Ramos (cell line): ENCODE measurements around the gene LHFPL3.
"Not testable (repeated sequence)": the region's sequence is repeated elsewhere in the genome, so short reads cannot be mapped to it uniquely, and the experiment has no call there.

Experiments
- in situ Hi-C: fragments of 300-500 bp; cut with MboI; formaldehyde crosslinking; loops from one replicate; pipeline ENCODE4 v1.14.3; 2022; ENCODE audit warnings: low sequenced_read_pairs; ENCODE audit not compliant: unreplicated experiment

The LHFPL3 gene

DNA sequence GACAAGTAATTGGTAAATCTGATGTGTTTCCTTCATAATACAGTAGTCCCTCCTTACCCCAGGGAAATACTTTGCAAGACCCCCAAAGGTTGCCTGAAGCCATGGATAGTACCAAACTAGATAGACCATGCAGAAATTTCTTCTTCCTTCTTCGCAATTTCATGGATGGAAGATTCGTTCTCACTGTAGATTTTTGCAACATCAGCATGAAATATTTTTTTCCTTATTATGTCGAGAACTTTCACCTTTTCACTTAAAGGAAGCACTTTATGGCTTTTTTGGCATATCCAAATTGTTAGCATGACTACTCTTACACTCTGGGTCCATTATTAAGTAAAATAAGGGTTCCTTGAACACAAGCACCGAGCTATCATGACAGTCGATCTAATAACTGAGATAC, 333.2 kb downstream of the LHFPL3 start:
- in situ Hi-C loops, result no loop called here

DNA sequence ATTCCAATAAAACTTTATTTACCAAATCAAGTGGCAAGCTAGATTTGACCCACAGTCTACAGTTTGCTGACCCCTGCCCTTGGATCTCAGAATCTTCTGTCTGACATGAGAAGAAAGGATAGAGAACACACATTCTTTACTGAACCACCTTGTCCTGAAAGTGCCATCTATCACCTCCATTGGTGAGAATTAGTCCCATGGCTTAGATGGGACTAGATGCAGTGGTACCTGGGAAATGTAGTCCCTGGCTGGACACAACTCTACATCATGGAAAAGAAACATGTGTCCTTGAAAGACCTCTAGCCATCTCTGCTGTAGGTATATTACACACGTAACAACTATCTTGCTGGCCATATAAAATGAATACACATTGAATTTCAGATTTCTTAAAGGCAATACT, 336.2 kb downstream of the LHFPL3 start:
- in situ Hi-C loops, result no loop called here

DNA sequence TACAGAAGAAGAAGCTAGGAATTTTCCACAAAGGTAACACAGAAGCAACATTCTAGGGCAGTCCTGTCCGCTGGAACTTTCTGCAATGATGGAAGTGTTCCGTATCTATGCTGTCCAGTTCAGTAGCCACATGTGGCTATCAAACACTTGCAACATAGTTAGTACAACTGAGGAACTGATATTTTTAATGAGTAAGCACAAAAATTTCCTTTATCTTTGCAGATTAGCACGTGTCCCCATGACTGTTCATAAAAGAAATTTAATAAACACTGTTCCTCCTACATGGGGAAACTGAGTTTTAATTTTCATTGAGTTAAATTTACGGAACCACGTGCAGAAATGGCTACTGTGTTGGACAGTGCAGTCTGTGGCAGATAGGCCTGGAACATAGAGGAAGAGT, 349.2 kb downstream of the LHFPL3 start:
- in situ Hi-C loops, result no loop called here

- in situ Hi-C loops, result no loop called here
These were observed 350.7 kb downstream of the LHFPL3 start for GRCh38 chr7:104679085-104679484.

DNA sequence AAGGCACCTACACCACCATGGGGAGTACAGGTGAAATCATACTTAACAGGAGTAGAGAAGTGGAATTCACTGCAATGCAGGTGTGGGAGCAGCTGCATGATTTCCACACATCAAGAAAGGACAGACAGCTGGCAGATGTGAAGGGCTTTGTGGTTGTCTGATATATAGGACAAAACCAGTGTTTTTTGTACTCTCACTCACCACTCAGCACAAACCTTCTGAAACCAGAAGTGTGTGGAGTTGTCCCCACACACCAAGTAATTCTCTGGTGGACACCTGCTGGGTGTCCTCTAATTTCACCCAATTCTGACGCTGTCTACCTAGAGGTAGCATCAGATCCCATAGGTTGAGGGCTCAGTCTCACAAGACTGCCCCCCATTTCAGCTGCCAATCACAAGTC, 357.9 kb downstream of the LHFPL3 start:
- in situ Hi-C loops, result no loop called here

GRCh38 chr7:104694710-104695109, 366.3 kb downstream of the LHFPL3 start:
- in situ Hi-C loops, result no loop called here

- in situ Hi-C loops, result no loop called here
These were observed 367.2 kb downstream of the LHFPL3 start for GRCh38 chr7:104695563-104695962.

GRCh38 chr7:104700336-104700735, 371.9 kb downstream of the LHFPL3 start:
- in situ Hi-C loops, result no loop called here

GRCh38 chr7:104721027-104721426, 392.6 kb downstream of the LHFPL3 start:
- in situ Hi-C loops, result not testable (repeated sequence)

GRCh38 chr7:104723001-104723400, 394.6 kb downstream of the LHFPL3 start:
- in situ Hi-C loops, result no loop called here

DNA sequence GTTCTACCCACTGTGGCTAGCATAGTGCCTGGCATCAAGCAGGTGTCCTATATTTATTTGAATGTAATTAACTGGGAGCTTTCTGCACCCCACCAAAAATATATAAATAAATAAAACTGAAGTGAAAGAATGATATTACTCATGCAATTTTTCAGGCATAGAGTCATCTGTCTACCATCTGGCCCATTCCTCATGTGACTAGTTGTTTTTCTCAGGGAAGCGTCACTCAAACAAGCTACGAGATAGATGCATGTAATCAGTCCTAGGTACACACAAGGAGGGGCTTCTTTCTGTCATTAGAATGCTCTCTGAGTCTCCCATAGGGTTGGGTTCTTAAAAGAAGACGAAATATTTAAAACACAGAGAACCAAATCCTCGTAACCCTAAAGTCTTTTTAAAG, 430.1 kb downstream of the LHFPL3 start:
- in situ Hi-C loops, result no loop called here

GRCh38 chr7:104761892-104762291, 433.5 kb downstream of the LHFPL3 start:
- in situ Hi-C loops, result no loop called here

DNA sequence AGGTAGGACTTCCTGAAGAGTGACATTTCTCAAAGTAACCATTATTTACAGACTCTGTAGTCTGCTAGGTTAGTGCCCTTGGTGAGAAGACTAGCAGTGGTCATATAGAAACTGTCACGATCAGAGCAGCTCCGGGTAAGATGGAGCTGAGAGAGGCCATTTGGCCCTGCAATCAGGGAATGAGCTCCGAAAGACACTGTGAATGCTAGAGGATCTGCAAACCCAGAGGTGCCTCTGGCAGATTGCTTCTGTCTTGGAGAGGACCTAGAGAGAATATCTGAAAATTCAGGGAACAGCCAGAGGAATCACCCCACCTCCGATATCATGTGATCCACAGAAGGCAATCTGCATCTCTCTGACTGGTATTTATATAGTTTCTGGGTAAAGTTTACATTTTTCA, 438.7 kb downstream of the LHFPL3 start:
- in situ Hi-C loops, result no loop called here

DNA sequence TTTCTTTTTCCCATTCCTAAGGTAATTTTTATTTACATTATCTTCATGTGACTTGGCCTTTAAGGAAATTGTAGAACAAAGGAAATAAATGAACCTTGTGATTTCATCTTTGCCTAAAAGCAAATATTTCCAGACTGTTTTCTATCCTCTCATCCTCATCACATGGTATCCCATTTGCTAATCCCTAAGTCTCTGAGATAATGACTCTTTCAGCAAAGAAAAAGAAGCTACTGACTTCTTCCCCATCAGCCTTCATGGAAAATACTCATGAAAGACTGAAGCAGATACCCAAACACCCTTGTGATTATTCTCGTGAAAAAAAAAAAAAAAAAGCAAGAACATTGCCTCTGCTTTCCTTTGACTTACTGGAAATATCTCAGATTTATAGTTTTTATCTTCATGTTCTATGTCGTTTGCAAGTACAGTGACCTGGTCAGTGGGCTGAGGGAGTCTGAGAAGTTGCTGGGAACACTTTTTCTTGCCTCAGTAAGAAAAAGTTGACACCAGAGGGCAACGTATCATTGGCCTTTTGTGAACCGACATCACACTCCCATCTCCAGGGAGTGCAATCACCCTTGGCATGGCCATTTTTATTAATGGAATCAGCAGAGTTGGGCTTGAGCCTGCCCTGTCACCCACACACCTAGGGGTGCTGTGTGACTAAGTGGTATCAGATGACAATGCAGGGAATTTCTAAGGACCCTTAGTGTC, 439.6 kb downstream of the LHFPL3 start:
- in situ Hi-C loops, result no loop called here

GRCh38 chr7:104772405-104773345, 444.3 kb downstream of the LHFPL3 start:
- in situ Hi-C loops, result no loop called here

DNA sequence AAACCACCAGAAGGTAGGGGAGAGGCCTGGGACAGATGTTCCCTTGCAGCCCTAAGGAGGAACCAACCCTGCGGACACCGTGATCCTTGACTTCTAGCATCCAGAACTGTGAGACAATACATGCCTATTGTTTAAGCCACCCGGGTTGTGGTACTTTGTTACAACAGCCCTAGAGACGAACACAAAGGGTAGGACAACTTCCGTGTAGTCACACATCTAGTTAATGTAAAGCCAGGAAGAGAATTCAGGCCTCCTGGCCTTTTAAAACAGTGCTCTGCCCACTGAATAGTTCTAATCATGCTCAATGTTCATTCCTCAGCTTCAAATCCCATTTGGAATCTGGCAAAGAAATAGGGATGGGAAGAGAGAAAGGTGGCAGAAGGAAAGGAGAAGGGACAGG, 445.4 kb downstream of the LHFPL3 start:
- in situ Hi-C loops, result no loop called here

- in situ Hi-C loops, result no loop called here
These were observed 447.1 kb downstream of the LHFPL3 start for GRCh38 chr7:104775531-104775930.

DNA sequence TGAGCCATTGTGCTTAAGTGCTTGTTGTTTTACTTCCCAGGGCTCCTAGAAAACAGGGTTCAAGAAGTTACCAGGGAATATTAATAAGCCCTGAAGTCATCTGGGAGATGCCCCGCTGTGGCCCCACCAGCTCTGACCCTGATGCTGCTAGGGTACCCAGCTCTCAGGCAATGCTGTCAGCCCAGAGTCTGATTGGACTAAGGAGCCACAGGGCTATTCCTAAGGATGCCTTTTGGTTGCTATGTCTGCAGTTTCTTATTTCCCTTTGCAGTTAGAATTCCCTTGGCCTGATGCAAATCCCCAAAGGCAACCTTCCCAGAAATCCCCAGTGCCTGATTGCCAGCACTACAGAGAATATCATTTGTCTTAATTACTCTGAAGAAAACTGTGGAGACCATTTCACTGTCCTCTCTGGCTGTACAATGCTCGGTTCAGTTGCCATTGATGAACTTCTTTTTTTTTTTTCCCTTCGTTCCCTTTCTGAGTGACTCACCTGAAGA, 448.9 kb downstream of the LHFPL3 start:
- in situ Hi-C loops, result no loop called here

DNA sequence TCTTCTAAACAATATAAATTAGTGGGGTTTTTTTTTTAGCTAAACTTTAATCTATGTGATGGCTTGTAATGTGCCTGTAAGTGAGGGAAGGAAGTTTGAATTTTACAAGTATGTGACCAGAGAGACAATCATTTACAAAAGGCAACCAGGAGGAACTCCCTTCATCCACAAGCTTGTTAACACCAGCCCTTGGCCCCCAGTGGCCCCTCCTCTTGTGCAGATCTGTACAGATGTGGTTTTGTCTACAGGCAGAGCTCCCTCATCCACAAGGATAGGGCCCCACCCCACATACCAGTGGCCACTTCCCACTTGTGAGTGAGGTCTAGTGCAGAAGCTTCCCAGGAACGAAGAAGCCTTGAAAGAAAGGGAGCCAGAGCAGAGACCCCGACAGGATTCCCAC, 451.5 kb downstream of the LHFPL3 start:
- in situ Hi-C loops, result no loop called here

- in situ Hi-C loops, result no loop called here
These were observed 456.3 kb downstream of the LHFPL3 start for GRCh38 chr7:104784686-104785085.

DNA sequence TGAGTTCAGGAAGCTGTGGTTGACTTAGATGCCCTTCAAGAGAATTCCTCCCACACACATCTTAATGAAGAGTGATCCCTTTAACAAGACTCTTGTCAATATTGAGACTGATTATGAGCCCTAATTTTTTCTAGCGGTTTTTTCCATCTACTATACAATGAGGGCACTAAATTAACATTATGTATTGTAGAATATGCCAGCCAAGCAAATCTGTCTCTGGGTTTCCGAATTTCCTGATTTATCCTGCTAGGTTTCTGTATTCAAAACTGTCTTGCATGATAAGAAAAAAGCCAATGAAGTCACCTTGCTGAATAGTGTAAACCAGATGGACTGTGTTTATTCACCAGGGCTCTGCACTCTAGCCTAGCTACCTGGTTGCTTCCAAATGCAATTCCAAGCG, 461.4 kb downstream of the LHFPL3 start:
- in situ Hi-C loops, result no loop called here
